WTC11 (cell line): ENCODE data around the gene CACNA2D3.

Experiments used
- ATF3 ChIP-seq: sonication (generic); formaldehyde crosslinking; conservative IDR thresholded peaks from 2 replicates; pipeline ENCODE4 v1.8.1; 2022; ENCODE audit warnings: mild to moderate bottlenecking, missing genetic modification reagents
- CTCF ChIP-seq: fragments of 200-600 bp; IDR thresholded peaks from 2 replicates; pipeline ENCODE4 v1.8.0; 2022; ENCODE audit warnings: antibody characterized with exemption
- E2F1 ChIP-seq: sonication (generic); formaldehyde crosslinking; IDR thresholded peaks from 2 replicates; pipeline ENCODE4 v1.8.0; 2022; ENCODE audit warnings: mild to moderate bottlenecking, missing genetic modification reagents
- JUN ChIP-seq: sonication (generic); formaldehyde crosslinking; IDR thresholded peaks from 2 replicates; pipeline ENCODE4 v1.8.0; 2023; ENCODE audit warnings: mild to moderate bottlenecking, missing genetic modification reagents
- SP1 ChIP-seq: sonication (generic); formaldehyde crosslinking; conservative IDR thresholded peaks from 2 replicates; pipeline ENCODE4 v1.8.1; 2022; ENCODE audit warnings: missing genetic modification reagents
- USF2 ChIP-seq: sonication (generic); formaldehyde crosslinking; IDR thresholded peaks from 2 replicates; pipeline ENCODE4 v1.8.1; 2023; ENCODE audit warnings: mild to moderate bottlenecking, missing genetic modification reagents, moderate library complexity

GRCh38 chr3:54962200-54962599 lies 839.8 kb downstream of the CACNA2D3 start:
- TF ChIP-seq ATF3 (CRISPR knock-in tag) (no peak), CTCF (no peak), USF2 (CRISPR knock-in tag) (no peak), JUN (CRISPR knock-in tag) (no peak), SP1 (CRISPR knock-in tag) (no peak), E2F1 (CRISPR knock-in tag) (no peak)
